NAMALWA (cell line): ENCODE measurements around the gene KCNQ4.

Experiments
- DNase-seq: peaks from one replicate; pipeline ENCODE4 v3.0.0-alpha.2; 2015; ENCODE audit warnings: low spot score

Gene KCNQ4

GRCh38 chr1:40755067-40755466, 28.5 kb upstream of the KCNQ4 start:
- DNase-seq: no peak

- no peak for DNase-seq
Observed at GRCh38 chr1:40756523-40756922, 27.1 kb upstream of the KCNQ4 start.

- no peak for DNase-seq
Observed at GRCh38 chr1:40757084-40757483, 26.5 kb upstream of the KCNQ4 start.

GRCh38 chr1:40758004-40758403, 25.6 kb upstream of the KCNQ4 start:
- no peak for DNase-seq

GRCh38 chr1:40758578-40759343, 24.8 kb upstream of the KCNQ4 start:
- DNase-seq: no peak

GRCh38 chr1:40760984-40761383, 22.6 kb upstream of the KCNQ4 start:
- DNase-seq: no peak

GRCh38 chr1:40762144-40762923, 21.3 kb upstream of the KCNQ4 start:
- DNase-seq: no peak

- DNase-seq: no peak
Observed at GRCh38 chr1:40763742-40764532, 19.6 kb upstream of the KCNQ4 start.

GRCh38 chr1:40764981-40765380, 18.6 kb upstream of the KCNQ4 start:
- DNase-seq: no peak

- DNase-seq: no peak
Observed at GRCh38 chr1:40766017-40766416, 17.6 kb upstream of the KCNQ4 start.

GRCh38 chr1:40766560-40766959, 17.0 kb upstream of the KCNQ4 start:
- DNase-seq: no peak

- DNase-seq: no peak
Observed at GRCh38 chr1:40768146-40768990, 15.2 kb upstream of the KCNQ4 start.

- peak; percentile 23 for DNase-seq
Observed at GRCh38 chr1:40769815-40770214, 13.8 kb upstream of the KCNQ4 start.

GRCh38 chr1:40770296-40771070, 13.1 kb upstream of the KCNQ4 start:
- no peak for DNase-seq

- no peak for DNase-seq
Observed at GRCh38 chr1:40772146-40772955, 11.2 kb upstream of the KCNQ4 start.

GRCh38 chr1:40773748-40774265, 9.8 kb upstream of the KCNQ4 start:
- DNase-seq: no peak

- DNase-seq: peak; percentile 56
Observed at GRCh38 chr1:40774266-40774998, 9.2 kb upstream of the KCNQ4 start.

- no peak for DNase-seq
Observed at GRCh38 chr1:40776236-40777072, 7.1 kb upstream of the KCNQ4 start.
